ENCODE data around the gene SAC3D1. TPM values are rescaled to one million over a fixed set of nuclear protein-coding genes. Genes with fewer than 3 reads are reported as not detected.

SAC3D1 gene
- total RNA-seq, 4 donors from 2014 or later: 3.7 to 105 (median 12.9) TPM

- 76% methylated on average over 9 of the region's 10 CpGs; no CpG with 5 or more reads in 1 of the 2 donors for WGBS, 2 donors (ENCODE audit: low coverage in 1 of 2)
- TF ChIP-seq EP300 (IDR thresholded peaks at IDR 0.05; ENCODE audit: low read depth): no peak
- TF ChIP-seq, protein P1, sequence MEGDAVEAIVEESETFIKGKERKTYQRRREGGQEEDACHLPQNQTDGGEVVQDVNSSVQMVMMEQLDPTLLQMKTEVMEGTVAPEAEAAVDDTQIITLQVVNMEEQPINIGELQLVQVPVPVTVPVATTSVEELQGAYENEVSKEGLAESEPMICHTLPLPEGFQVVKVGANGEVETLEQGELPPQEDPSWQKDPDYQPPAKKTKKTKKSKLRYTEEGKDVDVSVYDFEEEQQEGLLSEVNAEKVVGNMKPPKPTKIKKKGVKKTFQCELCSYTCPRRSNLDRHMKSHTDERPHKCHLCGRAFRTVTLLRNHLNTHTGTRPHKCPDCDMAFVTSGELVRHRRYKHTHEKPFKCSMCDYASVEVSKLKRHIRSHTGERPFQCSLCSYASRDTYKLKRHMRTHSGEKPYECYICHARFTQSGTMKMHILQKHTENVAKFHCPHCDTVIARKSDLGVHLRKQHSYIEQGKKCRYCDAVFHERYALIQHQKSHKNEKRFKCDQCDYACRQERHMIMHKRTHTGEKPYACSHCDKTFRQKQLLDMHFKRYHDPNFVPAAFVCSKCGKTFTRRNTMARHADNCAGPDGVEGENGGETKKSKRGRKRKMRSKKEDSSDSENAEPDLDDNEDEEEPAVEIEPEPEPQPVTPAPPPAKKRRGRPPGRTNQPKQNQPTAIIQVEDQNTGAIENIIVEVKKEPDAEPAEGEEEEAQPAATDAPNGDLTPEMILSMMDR (IDR thresholded peaks at IDR 0.05): no peak
- TF ChIP-seq POLR2AphosphoS5 (IDR thresholded peaks at IDR 0.05): no peak
- no peak for TF ChIP-seq POLR2A (IDR thresholded peaks at IDR 0.05)
- Histone ChIP-seq H3K27ac (no peak overlapping the region), H3K9me3 (no peaks in the 10 kb centered on the region), H3K4me3 (no peak overlapping the region), H3K27me3 (no peaks in the 10 kb centered on the region), H3K4me1 (no peaks in the 10 kb centered on the region), H3K36me3 (no peaks in the 10 kb centered on the region)
- in situ Hi-C loops (cut with MboI; ENCODE audit: low pct_ligation_motif_present in 1 of 4, low pct_unique_long_range_greater_than_20kb in 1 of 4, low sequenced_read_pairs in 3 of 4): no loop called here
- DNase-seq: no peak
- intact Hi-C loops (cut with DNase I; ENCODE audit: low total_unique reads): no loop called here
Measured at GRCh38 chr11:65067446-65067845, 26.4 kb downstream of the SAC3D1 start.

- WGBS, 2 donors (ENCODE audit: low coverage in 1 of 2): 42% methylated on average over 9 of the region's 9 CpGs; no CpG with 5 or more reads in 1 of the 2 donors
- in situ Hi-C loops (cut with MboI; ENCODE audit: low pct_ligation_motif_present in 1 of 4, low pct_unique_long_range_greater_than_20kb in 1 of 4, low sequenced_read_pairs in 3 of 4) (no loop called here), intact Hi-C loops (cut with DNase I; ENCODE audit: low total_unique reads) (no loop called here)
- H3K27ac ChIP-seq: no peak overlapping the region
- TF ChIP-seq EP300 (IDR thresholded peaks at IDR 0.05; ENCODE audit: low read depth): no peak
- TF ChIP-seq POLR2A (IDR thresholded peaks at IDR 0.05): no peak
- TF ChIP-seq, protein P1 (IDR thresholded peaks at IDR 0.05): no peak
- no peak for TF ChIP-seq POLR2AphosphoS5 (IDR thresholded peaks at IDR 0.05)
- no peaks in the 10 kb centered on the region for H3K9me3 ChIP-seq
- no peak for DNase-seq
- H3K36me3 ChIP-seq: no peaks in the 10 kb centered on the region
- H3K27me3 ChIP-seq: no peaks in the 10 kb centered on the region
- no peak overlapping the region for H3K4me3 ChIP-seq
- no peaks in the 10 kb centered on the region for H3K4me1 ChIP-seq
Measured at GRCh38 chr11:65069217-65069616, 28.2 kb downstream of the SAC3D1 start.

GRCh38 chr11:65071907-65072630 is 31.1 kb downstream of the SAC3D1 start:
- Histone ChIP-seq H3K4me1 (no peaks in the 10 kb centered on the region), H3K27ac (no peak overlapping the region), H3K36me3 (no peaks in the 10 kb centered on the region), H3K27me3 (no peaks in the 10 kb centered on the region), H3K9me3 (no peaks in the 10 kb centered on the region), H3K4me3 (no peak overlapping the region)
- 59% methylated on average over 4 of the region's 4 CpGs; no CpG with 5 or more reads in 1 of the 2 donors for WGBS, 2 donors (ENCODE audit: low coverage in 1 of 2)
- in situ Hi-C loops (cut with MboI; ENCODE audit: low pct_ligation_motif_present in 1 of 4, low pct_unique_long_range_greater_than_20kb in 1 of 4, low sequenced_read_pairs in 3 of 4): no loop called here
- TF ChIP-seq POLR2A (IDR thresholded peaks at IDR 0.05): no peak
- TF ChIP-seq POLR2AphosphoS5 (IDR thresholded peaks at IDR 0.05): no peak
- TF ChIP-seq, protein P1 (IDR thresholded peaks at IDR 0.05): no peak
- TF ChIP-seq EP300 (IDR thresholded peaks at IDR 0.05; ENCODE audit: low read depth): no peak
- intact Hi-C loops (cut with DNase I; ENCODE audit: low total_unique reads): no loop called here
- no peak for DNase-seq

- H3K4me1 ChIP-seq: no peaks in the 10 kb centered on the region
- DNase-seq: no peak
- H3K9me3 ChIP-seq: no peaks in the 10 kb centered on the region
- in situ Hi-C loops (cut with MboI; ENCODE audit: low pct_ligation_motif_present in 1 of 4, low pct_unique_long_range_greater_than_20kb in 1 of 4, low sequenced_read_pairs in 3 of 4): no loop called here
- intact Hi-C loops (cut with DNase I; ENCODE audit: low total_unique reads): no loop called here
- H3K4me3 ChIP-seq: no peak overlapping the region
- no peaks in the 10 kb centered on the region for H3K27me3 ChIP-seq
- 42% methylated on average over 1 of the region's 1 CpG; no CpG with 5 or more reads in 1 of the 2 donors for WGBS, 2 donors (ENCODE audit: low coverage in 1 of 2)
- H3K36me3 ChIP-seq: no peaks in the 10 kb centered on the region
- TF ChIP-seq EP300 (IDR thresholded peaks at IDR 0.05; ENCODE audit: low read depth) (no peak), POLR2AphosphoS5 (IDR thresholded peaks at IDR 0.05) (no peak), POLR2A (IDR thresholded peaks at IDR 0.05) (no peak)
- TF ChIP-seq, protein P1 (IDR thresholded peaks at IDR 0.05): no peak
- no peak overlapping the region for H3K27ac ChIP-seq
Measured at GRCh38 chr11:65072631-65072966, 31.6 kb downstream of the SAC3D1 start.

Data from transverse colon (tissue), 4 donors.